Effector CD8-positive, alpha-beta T cell (primary cell): ENCODE data around the gene CAPN7.
"Not testable (repeated sequence)": the region's sequence is repeated elsewhere in the genome, so short reads cannot be mapped to it uniquely, and the experiment has no call there.

ENCODE experiments used
- DNase-seq: peaks from one replicate; lab custom pipeline; 2025; lab: John Stamatoyannopoulos, UW
- total RNA-seq, 4 experiments: gene quantifications; one replicate each; lab custom pipeline; 2026; lab: John Stamatoyannopoulos, UW

Gene CAPN7
- total RNA-seq: 80.6 to 139 (median 113) reads per million in 4 experiments

- no peak for DNase-seq
These were observed at the start of gene CAPN7 for GRCh38 chr3:15205934-15206661. CAPN7 (plus strand) TSS chr3:15206246; CDS start chr3:15206496, 250 bp downstream.

GRCh38 chr3:15157441-15157840 lies 48.6 kb upstream of the CAPN7 start:
- no peak for DNase-seq

- no peak for DNase-seq
These were observed 46.4 kb upstream of the CAPN7 start for GRCh38 chr3:15159501-15160136.

- DNase-seq: no peak
These were observed 45.4 kb upstream of the CAPN7 start for GRCh38 chr3:15160662-15161061.

GRCh38 chr3:15161133-15161532 lies 44.9 kb upstream of the CAPN7 start:
- no peak for DNase-seq

GRCh38 chr3:15163656-15164055 lies 42.4 kb upstream of the CAPN7 start:
- DNase-seq: not testable (repeated sequence)

GRCh38 chr3:15164340-15164739 lies 41.7 kb upstream of the CAPN7 start:
- no peak for DNase-seq

GRCh38 chr3:15165061-15165460 lies 41.0 kb upstream of the CAPN7 start:
- DNase-seq: no peak

- DNase-seq: not testable (repeated sequence)
These were observed 39.7 kb upstream of the CAPN7 start for GRCh38 chr3:15166391-15166790.

- DNase-seq: no peak
These were observed 35.0 kb upstream of the CAPN7 start for GRCh38 chr3:15171096-15171495.

- no peak for DNase-seq
These were observed 33.2 kb upstream of the CAPN7 start for GRCh38 chr3:15172806-15173205.

GRCh38 chr3:15174953-15175352 lies 31.1 kb upstream of the CAPN7 start:
- DNase-seq: no peak

- DNase-seq: no peak
These were observed 30.4 kb upstream of the CAPN7 start for GRCh38 chr3:15175605-15176004.

GRCh38 chr3:15180042-15180611 lies 25.9 kb upstream of the CAPN7 start:
- DNase-seq: no peak

- DNase-seq: no peak
These were observed 24.5 kb upstream of the CAPN7 start for GRCh38 chr3:15181511-15181910.

GRCh38 chr3:15181963-15182362 lies 24.1 kb upstream of the CAPN7 start:
- no peak for DNase-seq

GRCh38 chr3:15183011-15183410 lies 23.0 kb upstream of the CAPN7 start:
- DNase-seq: no peak

GRCh38 chr3:15185404-15185803 lies 20.6 kb upstream of the CAPN7 start:
- no peak for DNase-seq

- DNase-seq: no peak
These were observed 20.0 kb upstream of the CAPN7 start for GRCh38 chr3:15186101-15186476.

GRCh38 chr3:15186477-15187164 lies 19.4 kb upstream of the CAPN7 start:
- DNase-seq: not testable (repeated sequence)

- no peak for DNase-seq
These were observed 8.6 kb upstream of the CAPN7 start for GRCh38 chr3:15197340-15198029.

- no peak for DNase-seq
These were observed 7.4 kb upstream of the CAPN7 start for GRCh38 chr3:15198686-15199085.
